Ecto neural progenitor cell (in vitro differentiated cells): ENCODE data around the gene FOXJ1.
A peak's percentile ranks its signal among the peaks of the same experiment; 100 is the strongest.

ENCODE experiments used
- DNase-seq: peaks from one replicate; pipeline ENCODE4 v3.0.0-alpha.2; 2018; ENCODE audit warnings: low spot score

Gene FOXJ1

DNA sequence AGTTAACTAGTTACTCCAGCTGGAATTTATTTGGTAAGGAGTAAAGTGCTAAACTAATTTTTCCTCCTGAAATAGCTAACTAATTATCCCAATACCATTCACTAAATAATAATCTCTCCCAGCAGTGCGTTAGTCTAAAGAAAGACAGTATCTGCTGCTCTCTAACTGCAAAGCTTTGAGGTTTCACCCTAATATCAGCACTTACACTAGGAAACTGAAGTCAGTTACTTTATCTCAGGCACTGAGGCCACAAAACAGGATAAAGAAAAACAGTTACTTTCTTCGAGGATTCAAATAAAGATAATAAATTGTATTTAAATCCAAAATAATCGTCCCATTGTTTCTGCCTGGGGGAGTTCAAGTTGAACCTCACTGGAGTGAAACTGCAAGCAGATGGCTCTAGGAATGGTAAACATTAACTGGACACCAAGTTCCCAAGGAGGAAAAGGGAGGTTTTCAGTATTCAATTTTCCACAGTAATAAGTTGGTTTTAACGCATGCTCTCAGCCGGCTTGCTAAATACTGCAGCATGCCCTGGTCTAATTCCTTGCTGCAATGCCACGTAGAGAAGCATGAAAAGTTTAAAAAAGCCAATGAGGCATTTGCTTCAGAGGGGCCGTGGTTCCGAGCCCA lies 20.0 kb upstream of the FOXJ1 start:
- DNase-seq, result no peak

- DNase-seq, result peak; percentile 39
These were observed 18.1 kb upstream of the FOXJ1 start for GRCh38 chr17:76159157-76159556.

- no peak for DNase-seq
These were observed 16.7 kb upstream of the FOXJ1 start for GRCh38 chr17:76157759-76158158.

DNA sequence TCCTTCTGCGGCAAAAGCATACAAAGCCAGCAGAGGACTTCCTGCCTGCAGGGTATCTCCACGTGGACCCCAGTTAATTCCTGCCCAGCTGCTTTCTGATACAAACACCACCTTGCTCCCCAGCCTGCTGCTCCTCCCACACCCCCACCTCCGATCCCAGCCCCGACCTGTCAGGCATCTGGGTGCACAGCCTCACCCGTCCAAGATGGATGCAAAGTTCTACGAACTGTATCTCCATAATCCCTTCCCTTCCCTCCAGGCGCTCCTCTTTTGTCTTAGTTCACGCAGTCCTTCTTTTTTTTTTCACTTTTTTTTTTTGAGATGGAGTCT lies 15.6 kb upstream of the FOXJ1 start:
- DNase-seq, result no peak

- no peak for DNase-seq
These were observed 15.1 kb upstream of the FOXJ1 start for GRCh38 chr17:76155988-76156661.

DNA sequence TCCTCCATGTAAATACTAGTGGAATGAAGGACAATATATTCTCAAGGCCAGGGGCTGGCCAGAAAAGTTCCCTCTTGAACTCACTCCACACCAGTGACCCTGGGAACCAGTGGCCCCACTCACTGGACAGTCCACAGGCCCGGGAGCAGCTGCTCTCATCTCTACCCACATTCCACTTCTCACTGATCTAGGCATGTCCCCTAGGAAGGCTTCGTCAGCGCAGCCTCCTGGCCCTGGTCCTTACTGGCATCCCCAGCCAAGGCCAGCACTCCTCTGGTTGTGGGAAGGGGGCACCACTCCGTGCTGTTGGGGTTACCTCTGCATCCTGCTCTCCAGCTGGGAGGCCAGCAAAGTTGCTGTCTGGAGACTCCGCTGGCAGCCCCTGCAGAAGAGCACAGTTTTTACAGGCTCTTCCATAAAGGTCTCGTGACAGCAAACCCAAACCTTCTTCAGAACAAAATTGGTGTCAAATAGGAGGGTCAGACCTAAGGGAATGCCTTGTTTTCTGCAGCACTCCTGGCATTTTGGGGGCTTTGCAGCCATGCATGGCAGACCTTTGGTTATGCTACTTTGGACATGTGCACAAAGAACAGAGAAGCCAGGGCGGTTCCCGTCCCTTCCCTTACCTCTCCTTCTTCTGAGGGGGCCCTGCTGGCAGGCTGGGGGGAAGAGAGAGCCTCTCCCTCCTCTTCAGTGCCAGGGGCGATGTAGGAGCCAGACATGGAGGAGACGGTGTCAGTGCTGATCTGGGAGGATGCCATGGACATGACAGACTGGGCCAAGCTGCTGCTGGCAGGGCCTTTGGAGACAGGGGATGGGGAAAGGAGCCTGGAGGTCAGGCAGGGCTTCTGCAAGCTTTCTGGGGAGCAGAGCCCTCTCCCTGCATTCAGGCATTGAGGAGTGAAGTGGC lies 14.1 kb upstream of the FOXJ1 start:
- no peak for DNase-seq

GRCh38 chr17:76154292-76154691 lies 13.2 kb upstream of the FOXJ1 start:
- no peak for DNase-seq

DNA sequence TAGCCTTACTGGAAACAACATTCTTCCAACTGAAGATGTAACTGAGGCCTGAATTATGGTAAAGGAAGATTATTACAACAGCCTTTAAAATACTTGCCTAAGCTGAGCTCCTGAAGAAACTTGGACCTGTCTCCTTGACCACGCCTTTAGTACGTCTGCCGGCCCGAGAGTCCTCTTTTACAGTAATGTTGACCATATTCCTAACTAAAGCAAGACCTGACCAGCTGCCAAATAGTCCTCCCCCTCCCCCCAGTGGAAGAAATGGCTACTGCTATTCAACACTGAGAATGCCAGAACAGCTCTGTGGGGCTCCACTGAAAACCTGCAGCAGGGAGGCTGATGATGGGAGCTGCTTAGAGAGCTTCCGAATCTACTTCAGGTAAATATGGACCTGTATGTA lies 12.6 kb upstream of the FOXJ1 start:
- DNase-seq, result no peak

GRCh38 chr17:76153202-76153601 lies 12.2 kb upstream of the FOXJ1 start:
- DNase-seq, result no peak

- DNase-seq, result no peak
These were observed 11.5 kb upstream of the FOXJ1 start for GRCh38 chr17:76152591-76152990.

- no peak for DNase-seq
These were observed 10.9 kb upstream of the FOXJ1 start for GRCh38 chr17:76151896-76152454.

DNA sequence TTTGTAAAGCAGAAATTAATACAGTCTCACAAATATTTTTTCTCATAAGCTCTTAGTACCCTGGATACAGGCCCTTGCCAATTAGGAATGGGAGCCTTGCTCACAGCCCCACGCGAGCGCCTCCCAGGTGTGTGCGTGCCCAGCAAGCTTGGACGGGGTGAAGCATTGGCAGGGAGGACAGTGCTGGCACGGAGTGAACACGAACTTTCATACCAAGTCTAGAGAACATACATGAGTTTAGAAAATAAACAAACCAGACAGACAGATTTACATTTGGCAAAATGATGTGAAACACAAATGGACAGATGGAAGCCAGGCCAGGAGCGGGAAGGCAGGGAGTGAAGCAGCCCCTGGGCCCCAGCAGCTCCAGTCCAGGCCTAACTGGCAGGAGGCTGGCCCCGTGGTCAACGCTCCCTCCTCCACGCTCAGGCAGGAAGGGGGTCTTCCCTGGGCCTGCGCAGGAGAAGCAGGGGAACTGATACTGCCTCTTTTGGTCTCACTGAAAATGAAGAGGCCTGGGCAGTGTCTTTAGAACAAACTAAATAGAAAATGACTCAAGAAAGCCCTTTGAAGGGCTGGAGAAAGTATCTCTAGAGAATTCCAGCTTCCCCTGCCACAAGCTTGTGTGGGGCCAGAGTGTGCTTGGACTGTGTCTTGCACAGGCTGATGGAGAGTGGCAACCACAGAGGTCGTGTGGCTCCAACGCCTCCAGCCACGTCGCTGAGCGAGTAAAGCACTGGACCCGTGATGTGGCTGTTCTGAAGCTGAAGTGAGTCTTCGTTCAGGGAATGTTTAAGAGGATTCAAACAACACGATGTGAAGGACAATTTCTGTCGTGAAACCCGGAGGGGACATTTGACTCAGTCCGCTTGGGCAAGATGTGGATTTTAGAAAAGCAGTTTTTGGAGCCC lies 9.9 kb upstream of the FOXJ1 start:
- DNase-seq, result no peak

- no peak for DNase-seq
These were observed 8.2 kb upstream of the FOXJ1 start for GRCh38 chr17:76149214-76149613.

GRCh38 chr17:76148015-76148326 lies 6.9 kb upstream of the FOXJ1 start:
- DNase-seq, result no peak

GRCh38 chr17:76147211-76148014 lies 6.4 kb upstream of the FOXJ1 start:
- no peak for DNase-seq

DNA sequence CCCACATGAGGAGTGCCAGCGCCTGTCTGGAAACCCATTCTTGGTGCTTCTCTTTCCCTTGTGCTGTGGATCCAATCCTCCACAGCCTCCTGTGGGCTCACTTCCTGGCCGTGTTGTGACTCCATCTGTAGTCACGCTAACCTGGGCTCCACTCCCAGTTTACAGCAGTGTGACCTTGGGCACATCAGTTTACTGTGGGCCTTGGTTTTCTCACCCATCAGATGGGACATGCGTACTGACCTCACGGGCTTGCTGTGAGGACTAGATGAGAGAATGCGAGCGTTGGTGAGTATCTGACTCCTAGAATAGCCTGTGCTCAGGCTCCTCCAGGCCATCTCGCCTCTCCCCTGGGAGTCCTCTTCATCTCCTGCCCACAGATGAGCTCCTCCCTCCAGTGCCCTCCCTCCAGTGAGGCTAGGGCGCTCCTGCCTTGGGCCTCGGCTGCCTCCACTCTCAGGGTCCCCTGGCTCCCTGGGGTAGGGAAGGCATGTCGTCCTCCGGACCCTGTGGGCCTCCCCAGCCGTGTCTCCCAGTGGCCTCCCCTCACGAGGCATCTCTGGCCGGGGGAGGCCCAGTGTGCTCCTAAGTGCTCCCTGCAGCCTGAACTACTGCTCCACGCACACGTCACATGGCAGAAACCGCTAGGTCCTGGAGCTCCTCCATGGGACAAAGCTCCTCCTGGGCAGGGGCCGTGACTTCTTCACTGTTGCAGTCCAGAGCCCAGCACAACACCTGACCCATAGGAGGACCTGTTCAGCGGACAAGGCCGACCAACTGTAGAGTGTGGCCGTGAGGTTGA lies 5.2 kb upstream of the FOXJ1 start:
- no peak for DNase-seq

DNA sequence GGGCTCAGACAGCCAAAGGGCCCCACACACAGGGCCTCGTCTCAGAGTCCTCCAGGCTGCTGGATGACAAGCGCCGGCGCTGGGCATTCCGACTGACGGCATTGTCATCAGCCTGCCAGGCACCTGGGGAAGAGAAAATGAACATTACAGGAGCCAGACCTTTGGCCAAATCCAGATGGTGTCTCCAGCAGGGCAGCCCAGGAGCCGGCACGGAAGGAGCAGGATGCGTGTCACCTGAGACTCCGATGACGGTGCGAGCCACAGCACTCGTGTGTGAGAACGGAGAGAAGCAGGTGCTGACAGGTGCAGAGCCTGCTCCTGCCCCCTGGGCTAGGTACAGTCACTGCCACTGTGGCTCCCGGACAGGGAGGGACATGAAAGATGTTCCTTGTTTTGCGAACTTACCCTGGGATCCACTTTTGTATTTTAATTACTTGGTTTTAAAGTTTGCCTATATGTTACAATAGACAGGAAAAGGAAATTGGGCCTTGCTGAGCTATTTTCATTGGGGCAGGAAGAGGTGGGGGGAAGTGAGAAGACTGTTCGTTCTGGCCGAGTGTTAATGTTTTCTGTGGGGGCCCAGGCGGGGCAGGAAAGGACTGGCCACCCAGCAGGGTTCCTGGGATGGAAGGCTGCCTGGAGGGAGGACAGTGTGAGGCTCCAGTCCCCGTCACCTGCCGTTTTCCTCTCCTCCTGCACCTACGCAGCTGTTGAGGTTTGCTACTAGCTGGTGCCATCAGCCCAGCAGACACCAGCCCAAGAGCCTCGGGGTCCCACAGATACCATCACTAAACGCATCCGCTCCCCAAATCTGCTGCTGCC lies 4.4 kb upstream of the FOXJ1 start:
- no peak for DNase-seq

DNA sequence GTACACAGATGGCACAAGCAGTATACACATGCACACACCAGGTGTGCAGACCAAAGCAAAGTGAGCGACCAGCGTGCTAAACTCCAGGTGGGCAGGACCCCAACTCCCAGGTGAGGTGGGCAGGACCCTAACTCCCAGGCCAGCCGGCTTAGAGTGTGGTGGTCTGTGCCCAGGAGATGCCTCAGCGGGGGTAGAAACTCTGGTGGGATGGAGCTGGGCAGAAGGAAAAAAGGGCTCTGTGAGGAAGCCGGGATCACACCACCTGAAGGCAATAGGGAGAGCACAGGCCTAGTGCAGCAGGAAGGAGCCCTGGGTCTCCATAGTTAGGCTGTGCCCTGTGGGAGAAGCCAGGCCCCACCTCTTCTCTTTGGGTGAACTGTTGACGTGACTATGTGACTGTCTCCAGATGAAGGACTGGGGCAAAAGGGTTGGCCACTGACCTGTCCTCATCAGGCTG lies 1.6 kb upstream of the FOXJ1 start:
- no peak for DNase-seq

- DNase-seq, result peak; percentile 74
These were observed 1.1 kb upstream of the FOXJ1 start for GRCh38 chr17:76142039-76142584.
